Uterus (tissue), 2 donors: Measurements from ENCODE around the gene PCYOX1L.

Experiments
- POLR2A ChIP-seq, 2 donors: fragments of 450-650 bp; IDR thresholded peaks; one replicate each; pipeline ENCODE4 v1.6.1; 2016; ENCODE audit warnings: antibody characterized with exemption in 2 of 2, mild to moderate bottlenecking in 1 of 2, moderate library complexity in 1 of 2
- TF ChIP-seq, protein P1 (sequence below), 4 experiments: fragments of 200-600 bp in 2 of 4; fragments of 450-650 bp in 2 of 4; sonication (generic) in 2 of 4; IDR thresholded peaks; one replicate each; pipeline ENCODE4 v1.5.1; 2016 to 2019; ENCODE audit warnings: antibody characterized with exemption in 4 of 4, mild to moderate bottlenecking in 2 of 4, moderate library complexity in 1 of 4

DNA sequence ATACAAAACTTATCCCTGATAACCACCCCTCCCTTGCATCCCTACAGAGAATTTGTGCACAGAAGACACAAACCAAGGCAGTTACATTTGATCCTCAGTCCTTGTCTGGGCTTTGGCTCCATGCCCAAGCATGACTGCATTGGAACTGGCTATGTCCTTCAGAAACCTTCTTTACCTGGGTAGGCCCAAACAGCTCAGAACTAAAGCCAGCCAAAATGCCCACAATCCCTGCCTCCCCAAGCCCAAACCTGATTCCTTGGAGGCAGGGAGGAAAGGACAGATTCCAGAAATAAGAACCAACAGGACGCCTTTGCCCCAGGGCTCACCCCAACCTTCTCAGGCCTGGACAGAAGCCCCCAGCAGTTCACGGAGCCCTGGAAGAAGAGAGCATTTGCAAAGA is 13.0 kb downstream of the PCYOX1L start:
- TF ChIP-seq, protein P1, sequence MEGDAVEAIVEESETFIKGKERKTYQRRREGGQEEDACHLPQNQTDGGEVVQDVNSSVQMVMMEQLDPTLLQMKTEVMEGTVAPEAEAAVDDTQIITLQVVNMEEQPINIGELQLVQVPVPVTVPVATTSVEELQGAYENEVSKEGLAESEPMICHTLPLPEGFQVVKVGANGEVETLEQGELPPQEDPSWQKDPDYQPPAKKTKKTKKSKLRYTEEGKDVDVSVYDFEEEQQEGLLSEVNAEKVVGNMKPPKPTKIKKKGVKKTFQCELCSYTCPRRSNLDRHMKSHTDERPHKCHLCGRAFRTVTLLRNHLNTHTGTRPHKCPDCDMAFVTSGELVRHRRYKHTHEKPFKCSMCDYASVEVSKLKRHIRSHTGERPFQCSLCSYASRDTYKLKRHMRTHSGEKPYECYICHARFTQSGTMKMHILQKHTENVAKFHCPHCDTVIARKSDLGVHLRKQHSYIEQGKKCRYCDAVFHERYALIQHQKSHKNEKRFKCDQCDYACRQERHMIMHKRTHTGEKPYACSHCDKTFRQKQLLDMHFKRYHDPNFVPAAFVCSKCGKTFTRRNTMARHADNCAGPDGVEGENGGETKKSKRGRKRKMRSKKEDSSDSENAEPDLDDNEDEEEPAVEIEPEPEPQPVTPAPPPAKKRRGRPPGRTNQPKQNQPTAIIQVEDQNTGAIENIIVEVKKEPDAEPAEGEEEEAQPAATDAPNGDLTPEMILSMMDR (IDR thresholded peaks at IDR 0.05) = no peak
- TF ChIP-seq POLR2A (IDR thresholded peaks at IDR 0.05) = no peak
